GM10847 (cell line): Measurements from ENCODE around the gene DCBLD2.

Experiments used
- POLR2A ChIP-seq: IDR thresholded peaks from 2 replicates; pipeline ENCODE4 v1.6.1; 2011; ENCODE audit not compliant: insufficient read length; ENCODE audit errors: extremely low read depth

DCBLD2 gene

GRCh38 chr3:98811048-98811447 is 90.4 kb downstream of the DCBLD2 start:
- no peak for TF ChIP-seq POLR2A

- no peak for TF ChIP-seq POLR2A
Observed at GRCh38 chr3:98809557-98809956, 91.9 kb downstream of the DCBLD2 start.

- TF ChIP-seq POLR2A = no peak
Observed at GRCh38 chr3:98808071-98808470, 93.4 kb downstream of the DCBLD2 start.

- TF ChIP-seq POLR2A = no peak
Observed at GRCh38 chr3:98807561-98807960, 93.9 kb downstream of the DCBLD2 start.

- TF ChIP-seq POLR2A = no peak
Observed at GRCh38 chr3:98807011-98807410, 94.5 kb downstream of the DCBLD2 start.

- no peak for TF ChIP-seq POLR2A
Observed at GRCh38 chr3:98806521-98806920, 95.0 kb downstream of the DCBLD2 start.

GRCh38 chr3:98805571-98805970 is 95.9 kb downstream of the DCBLD2 start:
- no peak for TF ChIP-seq POLR2A

GRCh38 chr3:98801043-98801747 is 100.3 kb downstream of the DCBLD2 start:
- TF ChIP-seq POLR2A = no peak

- TF ChIP-seq POLR2A = no peak
Observed at GRCh38 chr3:98800401-98800800, 101.1 kb downstream of the DCBLD2 start.

- TF ChIP-seq POLR2A = no peak
Observed at GRCh38 chr3:98799479-98799878, 102.0 kb downstream of the DCBLD2 start.

- TF ChIP-seq POLR2A = no peak
Observed at GRCh38 chr3:98798820-98799219, 102.7 kb downstream of the DCBLD2 start.

GRCh38 chr3:98797905-98798304 is 103.6 kb downstream of the DCBLD2 start:
- TF ChIP-seq POLR2A = no peak

- no peak for TF ChIP-seq POLR2A
Observed at GRCh38 chr3:98796334-98796733, 105.2 kb downstream of the DCBLD2 start.

GRCh38 chr3:98793971-98794370 is 107.5 kb downstream of the DCBLD2 start:
- TF ChIP-seq POLR2A = no peak

GRCh38 chr3:98791341-98792325 is 109.9 kb downstream of the DCBLD2 start:
- no peak for TF ChIP-seq POLR2A

- no peak for TF ChIP-seq POLR2A
Observed at GRCh38 chr3:98788651-98789050, 112.8 kb downstream of the DCBLD2 start.
